IMR-90 (cell line): ENCODE measurements around the gene DOCK4. TPM values are rescaled to one million over a fixed set of nuclear protein-coding genes. Genes with fewer than 3 reads are reported as not detected.

ENCODE experiments used
- ATAC-seq: fragments of 200-7000 bp; cut with Tn5 transposase; 2 replicates; pipeline ENCODE4 v1.9.1; 2020; ENCODE audit warnings: low read depth, mild to moderate bottlenecking, moderate library complexity
- BruUV-seq: library from RNA; stranded (reverse); fragments of 400-500 nt; replicated peaks from 2 replicates; lab custom pipeline; 2021; lab: Mats Ljungman, UMichigan
- CTCF ChIA-PET: fragments of 300-600 bp; formaldehyde crosslinking; extraction: SDS; loops from one replicate; lab custom pipeline; 2021; ENCODE audit warnings: antibody characterized with exemption; lab: Yijun Ruan, JAX
- POLR2A ChIA-PET: fragments of 300-600 bp; sonication (Branson Sonifier 250); formaldehyde crosslinking; loops from one replicate; lab custom pipeline; 2022; ENCODE audit warnings: antibody characterized with exemption; ENCODE audit not compliant: unreplicated experiment; lab: Charles Lee
- DNase-seq: peaks from one replicate; pipeline ENCODE4 v3.0.0; 2013
- H2AFZ ChIP-seq: replicated peaks from 2 replicates; pipeline ENCODE3; 2013; ENCODE audit warnings: low read length, mild to moderate bottlenecking; ENCODE audit not compliant: poor library complexity
- H2AK5ac ChIP-seq: 2 replicates; pipeline ENCODE4 v1.6.1; 2013; ENCODE audit warnings: low read depth, low read length, inconsistent platforms
- H2AK9ac ChIP-seq: replicated peaks from 2 replicates; pipeline ENCODE3; 2013; ENCODE audit warnings: mild to moderate bottlenecking, low read depth, low read length, moderate library complexity; ENCODE audit not compliant: poor library complexity
- H2BK120ac ChIP-seq: 2 replicates; pipeline ENCODE4 v1.6.1; 2013; ENCODE audit warnings: low read depth, low read length, inconsistent platforms
- H2BK15ac ChIP-seq: 3 replicates; pipeline ENCODE4 v1.6.1; 2013; ENCODE audit warnings: low read depth, low read length, inconsistent platforms
- H2BK20ac ChIP-seq: 2 replicates; pipeline ENCODE4 v1.6.1; 2013; ENCODE audit warnings: low read depth, mild to moderate bottlenecking, inconsistent platforms, low read length, moderate library complexity
- H2BK5ac ChIP-seq: 2 replicates; pipeline ENCODE4 v1.6.1; 2013; ENCODE audit warnings: mild to moderate bottlenecking, low read depth, low read length, inconsistent platforms; ENCODE audit not compliant: poor library complexity, severe bottlenecking
- H3K14ac ChIP-seq: replicated peaks from 2 replicates; pipeline ENCODE4 v1.6.1; 2013; ENCODE audit warnings: low read depth, low read length, inconsistent platforms
- H3K18ac ChIP-seq: 2 replicates; pipeline ENCODE4 v1.6.1; 2013; ENCODE audit warnings: low read depth, low read length, control low read depth
- H3K23ac ChIP-seq: 2 replicates; pipeline ENCODE4 v1.6.1; 2013; ENCODE audit warnings: low read depth, low read length, inconsistent platforms
- H3K27ac ChIP-seq: 2 replicates; pipeline ENCODE4 v1.5.1; 2013; ENCODE audit warnings: mild to moderate bottlenecking, control low read depth, low read length; ENCODE audit not compliant: insufficient read depth
- H3K27me3 ChIP-seq: 2 replicates; pipeline ENCODE4 v1.6.1; 2013; ENCODE audit warnings: low read length; ENCODE audit not compliant: control insufficient read depth, insufficient read depth
- H3K36me3 ChIP-seq: 2 replicates; pipeline ENCODE4 v1.6.1; 2013; ENCODE audit warnings: low read length, mixed read lengths; ENCODE audit not compliant: control insufficient read depth, insufficient read depth
- H3K4ac ChIP-seq: 2 replicates; pipeline ENCODE4 v1.6.1; 2013; ENCODE audit warnings: low read depth, low read length, inconsistent platforms
- H3K4me1 ChIP-seq: 2 replicates; pipeline ENCODE4 v1.6.1; 2013; ENCODE audit warnings: low read length, mixed read lengths; ENCODE audit not compliant: control insufficient read depth, insufficient read depth
- H3K4me2 ChIP-seq: 2 replicates; pipeline ENCODE4 v1.6.1; 2013; ENCODE audit warnings: low read depth, mild to moderate bottlenecking, control low read depth, low read length, moderate library complexity
- H3K4me3 ChIP-seq: 2 replicates; pipeline ENCODE4 v1.5.1; 2013; ENCODE audit warnings: low read depth, mild to moderate bottlenecking, control low read depth, low read length, moderate library complexity; ENCODE audit not compliant: insufficient read depth
- H3K56ac ChIP-seq: 2 replicates; pipeline ENCODE4 v1.6.1; 2013; ENCODE audit warnings: low read length, inconsistent platforms; ENCODE audit not compliant: insufficient read depth; ENCODE audit errors: extremely low read depth
- H3K79me1 ChIP-seq, 2 experiments: 2 replicates each; pipeline ENCODE4 v1.6.1; 2013; ENCODE audit warnings: low read length in 2 of 2, inconsistent platforms in 1 of 2, low read depth in 1 of 2
- H3K9ac ChIP-seq: 2 replicates; pipeline ENCODE4 v1.6.1; 2013; ENCODE audit warnings: low read depth, low read length, control low read depth
- H3K9me1 ChIP-seq: 2 replicates; pipeline ENCODE4 v1.6.1; 2013; ENCODE audit warnings: low read length, inconsistent platforms; ENCODE audit not compliant: insufficient read depth
- H3K9me3 ChIP-seq: 2 replicates; pipeline ENCODE4 v1.6.1; 2013; ENCODE audit warnings: low read length; ENCODE audit not compliant: control insufficient read depth, insufficient read depth
- H4K20me1 ChIP-seq: 2 replicates; pipeline ENCODE4 v1.6.1; 2013; ENCODE audit warnings: low read length, inconsistent platforms; ENCODE audit not compliant: insufficient read depth
- H4K5ac ChIP-seq: 2 replicates; pipeline ENCODE4 v1.6.1; 2013; ENCODE audit warnings: mild to moderate bottlenecking, low read depth, low read length, control low read depth
- H4K8ac ChIP-seq, 2 experiments: 2 replicates each; pipeline ENCODE4 v1.6.1; 2013; ENCODE audit warnings: low read depth in 2 of 2, low read length in 2 of 2, control low read depth in 1 of 2, inconsistent platforms in 1 of 2
- H4K91ac ChIP-seq: 2 replicates; pipeline ENCODE4 v1.6.1; 2013; ENCODE audit warnings: low read depth, low read length, inconsistent platforms; ENCODE audit not compliant: insufficient read depth
- CHD1 ChIP-seq: IDR thresholded peaks from 2 replicates; pipeline ENCODE4 v1.6.1; 2012; ENCODE audit warnings: low read depth, low read length, improper control_type of control experiment
- MAFK ChIP-seq: IDR thresholded peaks from 2 replicates; pipeline ENCODE4 v1.6.1; 2012; ENCODE audit warnings: low read depth, low read length, improper control_type of control experiment
- MXI1 ChIP-seq: IDR thresholded peaks from 2 replicates; pipeline ENCODE4 v1.6.1; 2012; ENCODE audit warnings: low read depth, mild to moderate bottlenecking, low read length, moderate library complexity, borderline replicate concordance
- POLR2A ChIP-seq: IDR thresholded peaks from 2 replicates; pipeline ENCODE4 v1.6.1; 2012; ENCODE audit warnings: mild to moderate bottlenecking, low read depth, low read length
- RFX5 ChIP-seq: IDR thresholded peaks from 2 replicates; pipeline ENCODE4 v1.8.0; 2012; ENCODE audit warnings: low read depth, mild to moderate bottlenecking, low read length, moderate library complexity
- SMC3 ChIP-seq: fragments of 150-350 bp; IDR thresholded peaks from 2 replicates; pipeline ENCODE4 v1.6.1; 2016; ENCODE audit warnings: low read depth, mild to moderate bottlenecking, antibody characterized with exemption, low read length, moderate library complexity
- dilution Hi-C: fragments of 300-500 bp; cut with HindIII; formaldehyde crosslinking; loops from one replicate; pipeline ENCODE4 v1.14.3; 2018; ENCODE audit warnings: low sequenced_read_pairs; ENCODE audit not compliant: unreplicated experiment
- in situ Hi-C: fragments of 300-500 bp; cut with MboI; formaldehyde crosslinking; loops from 3 replicates; pipeline ENCODE4 v1.14.3; 2019; ENCODE audit warnings: low sequenced_read_pairs, inconsistent platforms, mixed read lengths
- intact Hi-C: fragments of 100-400 bp; cut with micrococcal nuclease; formaldehyde crosslinking; loops from 2 replicates; pipeline ENCODE4 v1.10.0; 2022
- polyA plus RNA-seq, 3 experiments: library from polyadenylated mRNA; depleted of rRNA; stranded (reverse); fragments of >200 nt; gene quantifications; 2 replicates each; pipeline ENCODE4 v1.2.3, GENCODE V29; 2012; ENCODE audit warnings: low replicate concordance in 1 of 3
- total RNA-seq: library from RNA; depleted of rRNA; stranded (reverse); fragments of >200 nt; gene quantifications from 2 replicates; pipeline ENCODE4 v1.2.3, GENCODE V29; 2012

The DOCK4 gene
- total and polyA plus RNA-seq, 2 of the 4 experiments (the other 2 are of a cell fraction) = 4.4 to 12.2 TPM

DNA sequence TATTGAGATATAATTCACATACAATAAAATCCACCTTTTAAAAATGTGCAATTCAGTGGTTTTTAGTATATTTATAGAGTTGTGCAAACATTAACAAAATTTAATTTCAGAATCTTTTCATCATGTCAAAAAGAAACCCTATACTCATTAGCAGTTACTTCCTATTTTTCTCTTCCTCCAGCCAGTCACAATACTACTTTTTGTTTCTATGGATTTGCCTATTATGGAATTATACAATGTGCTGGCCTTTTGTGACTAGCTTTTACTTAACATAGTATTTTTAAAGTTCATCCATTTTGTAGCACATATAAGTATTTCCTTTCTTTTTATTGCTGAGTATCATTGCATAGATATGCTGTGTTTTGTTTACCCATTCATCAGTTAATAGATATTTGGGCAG, 444.0 kb downstream of the DOCK4 start:
- intact Hi-C loops (no loop called here), in situ Hi-C loops (loop anchor here (25.0 kb wide), 2 partner anchors 450 to 1125 kb away; partner anchors contain the start of genes DOCK4 and ZNF277), dilution Hi-C loops (no loop called here)
- no peak overlapping the region for H4K8ac ChIP-seq
- H2BK15ac ChIP-seq = no peak overlapping the region
- peaks cover 4% of the 10 kb centered on the region for H3K4me1 ChIP-seq
- no peaks in the 10 kb centered on the region for H3K9me3 ChIP-seq
- no peak overlapping the region for H3K56ac ChIP-seq
- H4K20me1 ChIP-seq = no peaks in the 10 kb centered on the region
- no peak overlapping the region for H3K4me2 ChIP-seq
- H3K14ac ChIP-seq = no peak overlapping the region
- no peak overlapping the region for H2AK5ac ChIP-seq
- no peak overlapping the region for H3K9ac ChIP-seq
- H2BK5ac ChIP-seq = no peak overlapping the region
- no peak for DNase-seq
- ATAC-seq = no peak
- H3K9me1 ChIP-seq = no peaks in the 10 kb centered on the region; the same call in 1 of the 2 replicates
- no peak overlapping the region for H3K23ac ChIP-seq
- H2BK120ac ChIP-seq = no peak overlapping the region
- H4K5ac ChIP-seq = no peak overlapping the region
- H4K91ac ChIP-seq = no peak overlapping the region
- no peak overlapping the region for H3K27ac ChIP-seq
- no peaks in the 10 kb centered on the region for H3K79me1 ChIP-seq
- POLR2A ChIA-PET = no interaction called here
- H3K4ac ChIP-seq = no peak overlapping the region
- CTCF ChIA-PET = interaction anchor here (1.4 to 2.6 kb wide), 2 partner anchors 8 to 93 kb away, joined by 8 to 17 read pairs; no protein-coding TSS in a partner anchor
- no peak overlapping the region for H3K18ac ChIP-seq
- H2BK20ac ChIP-seq = no peak overlapping the region
- peaks cover 9% of the 10 kb centered on the region for H3K36me3 ChIP-seq
- TF ChIP-seq MXI1 = no peak
- no peak for TF ChIP-seq SMC3
- no peak for TF ChIP-seq MAFK
- TF ChIP-seq RFX5 = no peak
- no peak for TF ChIP-seq CHD1
- TF ChIP-seq POLR2A = no peak
- H2AFZ ChIP-seq = no peak overlapping the region
- BruUV-seq = no TSS peak
- H3K4me3 ChIP-seq = no peak overlapping the region
- H3K27me3 ChIP-seq = no peaks in the 10 kb centered on the region
- no peak overlapping the region for H2AK9ac ChIP-seq
